ENCODE results near the gene TP63.

DNA sequence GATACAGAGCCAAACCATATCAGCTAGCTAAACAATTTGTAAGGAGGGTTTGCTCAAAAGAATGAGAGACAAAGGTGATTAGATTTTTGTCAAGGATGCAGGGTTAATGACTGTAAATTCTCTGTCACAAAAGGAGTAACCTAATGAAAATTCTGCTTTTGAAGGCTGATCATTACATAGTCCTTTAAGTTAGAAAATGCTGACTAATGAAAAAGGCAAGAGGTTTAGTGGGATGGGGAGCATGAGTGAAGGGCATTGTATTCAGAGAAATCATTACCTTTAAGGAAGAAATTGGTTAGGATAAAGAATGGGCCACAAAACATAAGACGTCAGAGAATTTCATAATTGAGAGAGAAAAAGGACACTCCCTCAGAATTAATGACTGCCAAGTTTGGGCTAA, 97.7 kb downstream of the TP63 start:
- no peak for TF ChIP-seq POLR2A (IDR thresholded peaks at IDR 0.05)
- TF ChIP-seq, protein P1, sequence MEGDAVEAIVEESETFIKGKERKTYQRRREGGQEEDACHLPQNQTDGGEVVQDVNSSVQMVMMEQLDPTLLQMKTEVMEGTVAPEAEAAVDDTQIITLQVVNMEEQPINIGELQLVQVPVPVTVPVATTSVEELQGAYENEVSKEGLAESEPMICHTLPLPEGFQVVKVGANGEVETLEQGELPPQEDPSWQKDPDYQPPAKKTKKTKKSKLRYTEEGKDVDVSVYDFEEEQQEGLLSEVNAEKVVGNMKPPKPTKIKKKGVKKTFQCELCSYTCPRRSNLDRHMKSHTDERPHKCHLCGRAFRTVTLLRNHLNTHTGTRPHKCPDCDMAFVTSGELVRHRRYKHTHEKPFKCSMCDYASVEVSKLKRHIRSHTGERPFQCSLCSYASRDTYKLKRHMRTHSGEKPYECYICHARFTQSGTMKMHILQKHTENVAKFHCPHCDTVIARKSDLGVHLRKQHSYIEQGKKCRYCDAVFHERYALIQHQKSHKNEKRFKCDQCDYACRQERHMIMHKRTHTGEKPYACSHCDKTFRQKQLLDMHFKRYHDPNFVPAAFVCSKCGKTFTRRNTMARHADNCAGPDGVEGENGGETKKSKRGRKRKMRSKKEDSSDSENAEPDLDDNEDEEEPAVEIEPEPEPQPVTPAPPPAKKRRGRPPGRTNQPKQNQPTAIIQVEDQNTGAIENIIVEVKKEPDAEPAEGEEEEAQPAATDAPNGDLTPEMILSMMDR (IDR thresholded peaks at IDR 0.05), result no peak
